Measurements from ENCODE around the gene PHACTR2. TPM values are rescaled to one million over a fixed set of nuclear protein-coding genes. Genes with fewer than 3 reads are reported as not detected.

PHACTR2 gene
- total and polyA plus RNA-seq, 2 of the 13 experiments (the other 11 are each of a cell fraction or from before 2014, with no cell fraction given) = 11.3 to 28.2 TPM

GRCh38 chr6:143822584-143823024 lies 144.8 kb downstream of the PHACTR2 start (continued):
- no peak for TF ChIP-seq LRRFIP1 (CRISPR knock-in tag; conservative IDR thresholded peaks at IDR 0.05)
- TF ChIP-seq ZNF577 (CRISPR knock-in tag; IDR thresholded peaks at IDR 0.05; ENCODE audit: borderline replicate concordance, low read depth) = no peak
- no peak for TF ChIP-seq KMT2A (CRISPR knock-in tag; IDR thresholded peaks at IDR 0.05)
- TF ChIP-seq CEBPZ (IDR thresholded peaks at IDR 0.05; ENCODE audit: low read length) = no peak

DNA sequence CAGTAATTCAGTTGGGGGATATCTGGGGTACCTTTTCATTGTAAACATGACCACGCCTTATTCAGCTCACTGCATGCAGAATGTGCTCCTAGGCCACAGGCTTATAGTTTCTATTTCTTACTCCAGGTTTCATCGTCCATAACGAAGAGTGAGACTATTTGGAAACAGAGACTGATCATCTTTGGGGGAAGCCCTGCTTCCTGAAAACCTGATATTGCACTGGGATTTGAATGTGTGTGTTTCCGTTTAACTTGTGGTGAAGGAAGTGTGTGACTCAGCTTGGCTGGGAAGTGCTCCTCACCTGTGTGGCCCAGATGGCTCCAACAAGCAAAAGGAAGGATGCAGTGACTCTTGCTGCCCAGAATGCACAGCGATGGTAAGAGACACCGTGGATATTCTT lies 145.8 kb downstream of the PHACTR2 start:
- no TSS peak for BruUV-seq (replicated peaks)
- Histone ChIP-seq H4K20me1 (ENCODE audit: insufficient read depth, low read length) (no peaks in the 10 kb centered on the region), H2AFZ (ENCODE audit: low read length) (no peak overlapping the region), H3K4me3 (replicated peaks in 1 of 3; ENCODE audit: insufficient read depth in 1 of 3, low read depth in 2 of 3, low read length in 3 of 3) (no peak overlapping the region), H3K9ac (ENCODE audit: insufficient read depth, low read depth, low read length) (no peak overlapping the region), H3K27ac (ENCODE audit: extremely low read length, insufficient read depth, low read length) (no peak overlapping the region), H3K4me2 (ENCODE audit: low read depth, low read length) (no peak overlapping the region), H3K9me3 (ENCODE audit: low read length) (no peaks in the 10 kb centered on the region), H3K36me3 (replicated peaks in 1 of 2; ENCODE audit: control insufficient read depth in 1 of 2, insufficient read depth in 2 of 2, low read length in 2 of 2) (peaks cover 12 to 15% of the 10 kb centered on the region in 2 experiments; a peak in 4 of 5 replicates), H3K4me1 (ENCODE audit: insufficient read depth, low read length) (no peaks in the 10 kb centered on the region), H3K27me3 (ENCODE audit: control insufficient read depth in 1 of 2, insufficient read depth in 2 of 2, low read length in 2 of 2) (no peaks in the 10 kb centered on the region; a peak in 1 of 5 replicates), H3K79me2 (ENCODE audit: insufficient read depth, low read length) (no peaks in the 10 kb centered on the region)
- FAIRE-seq (no peak), DNase-seq (ENCODE audit: low spot score) (no peak), ATAC-seq (no peak)
- intact Hi-C loops (cut with micrococcal nuclease; ENCODE audit: unreplicated experiment) (no loop called here), in situ Hi-C loops (cut with HindIII; ENCODE audit: extremely low pct_ligation_motif_present, low pct_unique_long_range_greater_than_20kb) (no loop called here)
- ChIA-PET POLR2A (interaction anchor here (1.6 kb wide), 1 partner anchor 20 kb away, joined by 4 read pairs; the partner anchor contains the start of gene LTV1), CTCF (ENCODE audit: low intra/inter-chr PET ratio, low total read pairs) (no interaction called here)
- 94% methylated on average over 6 of the region's 6 CpGs for WGBS (ENCODE audit: low lambda C conversion rate)
- TF ChIP-seq, protein P1, sequence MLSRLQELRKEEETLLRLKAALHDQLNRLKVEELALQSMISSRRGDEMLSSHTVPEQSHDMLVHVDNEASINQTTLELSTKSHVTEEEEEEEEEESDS (CRISPR knock-in tag; IDR thresholded peaks at IDR 0.05; ENCODE audit: borderline replicate concordance) = no peak
- no peak for TF ChIP-seq ZNF251 (CRISPR knock-in tag; IDR thresholded peaks at IDR 0.05)
- TF ChIP-seq GPBP1L1 (CRISPR knock-in tag; IDR thresholded peaks at IDR 0.05) = no peak
- TF ChIP-seq FOXA1 (IDR thresholded peaks at IDR 0.05) = no peak
- no peak for TF ChIP-seq FOXA1 (CRISPR knock-in tag; IDR thresholded peaks at IDR 0.05)
- TF ChIP-seq EEA1 (CRISPR knock-in tag; IDR thresholded peaks at IDR 0.05; ENCODE audit: borderline replicate concordance) = no peak
- TF ChIP-seq CC2D1A (CRISPR knock-in tag; IDR thresholded peaks at IDR 0.05) = no peak
- TF ChIP-seq ETV5 (CRISPR knock-in tag; IDR thresholded peaks at IDR 0.05; ENCODE audit: borderline replicate concordance) = no peak
- no peak for TF ChIP-seq ZNF713 (CRISPR knock-in tag; IDR thresholded peaks at IDR 0.05)
- no peak for TF ChIP-seq RBM39 (IDR thresholded peaks at IDR 0.05; ENCODE audit: low read depth, low read length, poor library complexity, severe bottlenecking)
- no peak for TF ChIP-seq ZNF260 (CRISPR knock-in tag; IDR thresholded peaks at IDR 0.05; ENCODE audit: borderline replicate concordance, low read depth)

Measured in HepG2 (cell line).